GM18861 (cell line): ENCODE data around the gene MPZL1.
"Not testable (repeated sequence)": the region's sequence is repeated elsewhere in the genome, so short reads cannot be mapped to it uniquely, and the experiment has no call there.

Experiments used
- ATAC-seq: cut with Tn5 transposase; IDR thresholded peaks from one replicate; pipeline ENCODE4 v1.9.1; 2021; ENCODE audit not compliant: unreplicated experiment

MPZL1 gene

DNA sequence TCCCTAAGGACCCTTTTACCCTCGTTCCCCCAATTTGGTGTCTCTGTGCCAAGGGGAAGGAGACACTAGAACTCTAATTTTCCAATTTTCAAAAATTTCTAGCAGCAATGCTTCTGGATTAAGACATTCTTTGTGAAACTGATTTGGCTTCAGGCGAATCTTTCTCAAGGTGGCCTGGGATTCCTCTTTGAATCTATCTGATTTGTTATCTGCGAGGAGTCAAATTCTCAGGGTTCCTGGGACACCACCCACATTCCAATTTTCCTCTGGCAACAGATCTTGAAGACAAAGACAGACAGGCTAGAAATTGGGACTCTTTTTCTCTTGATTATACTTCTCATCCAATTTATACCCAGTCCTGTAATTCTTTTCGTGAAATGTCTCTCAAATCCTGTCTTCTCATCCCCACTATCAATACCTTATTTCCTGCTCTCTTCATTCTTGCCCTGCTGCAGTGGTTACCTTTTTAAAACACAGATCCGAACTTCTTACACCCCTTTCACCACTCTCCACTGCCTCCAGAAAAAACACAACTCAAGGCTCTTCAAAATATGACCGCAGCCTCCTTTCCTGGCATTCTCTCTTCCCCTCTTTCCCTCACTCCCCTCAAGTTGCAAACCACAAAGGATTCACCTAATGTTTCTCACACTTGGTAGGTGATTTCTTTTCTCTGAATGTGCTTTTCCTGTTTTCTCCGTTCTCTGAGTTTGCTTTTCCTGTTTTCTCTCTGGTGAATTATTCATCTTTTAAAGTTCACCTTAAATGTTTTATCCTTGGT, 2.7 kb upstream of the MPZL1 start:
- no peak for ATAC-seq

DNA sequence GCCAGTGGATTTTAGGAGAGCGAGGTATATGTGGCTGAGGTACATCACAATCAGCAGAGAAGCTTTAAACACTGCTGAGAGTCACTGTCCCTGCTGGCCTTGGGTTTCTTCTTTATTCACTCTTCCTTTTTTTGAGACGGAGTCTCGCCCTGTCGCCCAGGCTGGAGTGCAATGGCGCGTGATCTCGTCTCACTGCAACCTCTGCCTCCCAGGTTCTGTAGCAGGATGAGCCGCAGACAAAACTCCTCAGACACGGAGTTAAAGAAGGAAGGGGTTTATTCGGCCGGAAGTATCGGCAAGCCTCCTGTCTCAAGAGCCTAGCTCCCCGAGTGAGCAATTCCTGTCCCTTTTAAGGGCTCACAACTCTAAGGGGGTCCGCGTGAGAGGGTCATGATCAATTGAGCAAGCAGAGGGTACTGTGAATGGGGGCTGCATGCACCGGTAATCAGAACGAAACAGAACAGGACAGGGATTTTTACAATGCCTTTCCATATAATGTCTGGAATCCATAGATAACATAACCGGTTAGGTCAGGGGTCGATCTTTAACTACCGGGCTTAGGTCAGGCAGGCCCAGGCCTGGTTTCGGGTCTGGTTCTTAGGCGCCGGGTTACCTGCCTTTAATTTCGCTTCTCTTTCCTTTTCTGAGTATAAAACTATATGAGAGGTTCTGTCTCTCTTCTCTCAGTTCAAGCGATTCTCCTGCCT, 1.9 kb upstream of the MPZL1 start:
- ATAC-seq, result not testable (repeated sequence)

- ATAC-seq, result no peak
Observed at GRCh38 chr1:167720965-167721616, 691 bp upstream of the MPZL1 start.

DNA sequence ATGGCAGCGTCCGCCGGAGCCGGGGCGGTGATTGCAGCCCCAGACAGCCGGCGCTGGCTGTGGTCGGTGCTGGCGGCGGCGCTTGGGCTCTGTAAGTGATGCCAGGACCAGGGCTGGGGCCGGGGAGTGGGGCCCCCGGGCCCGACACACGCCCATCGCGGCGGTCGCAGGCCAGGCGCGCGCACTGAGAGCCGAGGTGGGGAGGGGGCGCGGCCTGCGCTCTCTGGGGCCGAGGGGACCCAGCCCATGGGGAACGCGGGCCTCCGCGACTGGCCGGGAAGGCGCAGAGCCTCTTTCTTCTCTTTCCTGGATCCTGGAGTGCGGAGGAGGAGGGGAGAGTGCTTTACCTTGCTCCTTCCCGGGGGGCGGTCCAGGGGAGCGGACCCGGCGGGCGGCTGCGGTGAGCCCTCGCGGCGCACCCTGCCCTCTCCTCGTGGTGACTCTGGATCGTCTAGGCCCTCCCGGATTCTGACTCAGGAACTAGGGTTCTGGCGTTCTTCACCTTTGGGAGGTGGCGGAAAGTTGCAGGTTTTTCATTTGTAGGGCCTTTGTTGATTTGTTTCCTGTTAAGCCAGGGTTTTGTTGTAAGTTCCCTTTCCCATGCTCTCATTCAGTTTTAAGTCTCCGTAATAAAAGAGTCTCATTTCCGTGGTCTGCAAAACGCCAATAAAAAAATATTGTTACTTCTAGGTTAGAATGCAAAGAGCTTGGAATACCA, 529 bp downstream of the MPZL1 start:
- ATAC-seq, result no peak

- ATAC-seq, result no peak
Observed at GRCh38 chr1:167722870-167723251, 1.1 kb downstream of the MPZL1 start.

- no peak for ATAC-seq
Observed at GRCh38 chr1:167723707-167724323, 2.0 kb downstream of the MPZL1 start.

DNA sequence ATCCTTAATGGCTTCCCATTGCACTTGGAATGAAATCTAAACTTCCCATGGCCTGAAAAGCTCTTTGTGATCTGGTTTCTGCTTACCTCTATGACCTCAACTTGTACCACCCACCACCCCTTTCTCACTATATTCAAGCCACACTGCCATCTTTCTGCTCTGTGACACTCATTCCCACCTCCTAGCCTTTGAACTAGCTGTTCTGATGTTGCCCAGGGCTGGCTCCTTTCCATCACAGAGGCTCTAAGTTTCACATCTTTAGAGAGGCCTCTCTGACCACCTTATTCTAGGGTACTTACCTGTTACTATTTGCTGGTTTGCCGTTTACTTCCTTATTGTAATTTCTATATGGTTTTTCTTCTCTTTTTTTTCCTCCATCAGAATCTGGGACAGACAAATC, 4.2 kb downstream of the MPZL1 start:
- ATAC-seq, result no peak

DNA sequence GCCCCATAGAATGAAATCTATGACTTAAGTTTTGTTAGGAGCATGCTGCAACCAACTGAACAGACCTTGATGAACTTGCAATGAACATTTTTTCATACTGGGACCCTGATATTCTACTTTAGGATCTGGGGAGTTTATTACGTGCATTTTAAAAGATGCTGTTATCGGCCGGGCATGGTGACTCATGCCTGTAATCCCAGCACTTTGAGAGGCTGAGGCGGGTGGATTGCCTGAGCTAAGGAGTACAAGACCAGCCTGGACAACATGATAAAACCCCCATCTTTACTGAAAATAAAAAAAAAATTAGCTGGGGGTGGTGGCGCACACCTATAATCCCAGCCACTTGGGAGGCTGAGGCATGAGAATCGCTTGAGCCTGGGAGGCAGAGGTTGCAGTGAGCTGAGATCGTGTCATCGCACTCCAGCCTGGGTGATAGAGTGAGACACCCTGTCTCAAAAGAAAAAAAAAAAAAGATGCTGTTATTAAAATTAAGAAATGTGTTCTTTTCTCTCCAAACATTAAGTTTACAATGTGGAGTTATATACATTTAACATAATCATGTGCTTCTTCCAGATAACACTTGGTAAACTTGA, 7.1 kb downstream of the MPZL1 start:
- ATAC-seq, result no peak

GRCh38 chr1:167734227-167734626, 12.4 kb downstream of the MPZL1 start:
- ATAC-seq, result no peak

DNA sequence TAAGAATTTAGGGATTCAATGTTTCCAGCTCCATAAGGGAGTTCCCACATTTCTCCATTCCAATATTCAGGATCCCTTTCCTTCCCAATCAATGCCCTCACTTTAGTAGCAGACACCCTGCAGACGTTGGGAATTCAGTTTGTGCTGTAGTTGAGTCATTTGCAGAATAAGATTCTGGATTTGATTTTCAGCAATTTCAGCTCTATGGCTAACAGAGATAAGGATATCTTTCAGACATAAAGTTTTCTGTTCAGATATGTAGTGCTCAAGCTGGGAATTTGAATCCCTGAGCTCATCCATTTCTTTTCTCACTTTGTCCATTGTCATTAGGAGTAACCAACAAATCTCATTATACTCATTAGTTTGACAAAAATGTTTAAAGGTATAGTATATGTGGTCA, 13.1 kb downstream of the MPZL1 start:
- no peak for ATAC-seq

DNA sequence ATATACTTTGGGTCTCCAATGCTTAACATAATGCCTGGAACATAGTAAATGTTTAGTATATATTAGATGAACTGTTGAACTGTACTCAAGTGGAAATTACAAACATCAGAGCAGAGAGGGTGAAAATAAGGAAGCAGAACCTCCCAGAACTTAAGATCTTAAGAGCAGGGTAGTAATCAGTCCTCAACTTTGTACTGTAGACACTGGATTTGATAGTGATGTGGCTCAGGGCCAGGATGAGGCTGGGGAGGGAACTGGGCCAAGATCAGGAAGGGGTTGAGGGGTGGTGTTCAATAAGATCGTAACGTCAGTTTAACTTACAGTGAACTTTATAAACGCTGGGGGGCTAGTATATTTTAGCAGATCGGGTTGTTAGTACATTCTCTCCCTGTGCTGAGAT, 15.4 kb downstream of the MPZL1 start:
- ATAC-seq, result no peak

- ATAC-seq, result no peak
Observed at GRCh38 chr1:167738158-167738557, 16.4 kb downstream of the MPZL1 start.

DNA sequence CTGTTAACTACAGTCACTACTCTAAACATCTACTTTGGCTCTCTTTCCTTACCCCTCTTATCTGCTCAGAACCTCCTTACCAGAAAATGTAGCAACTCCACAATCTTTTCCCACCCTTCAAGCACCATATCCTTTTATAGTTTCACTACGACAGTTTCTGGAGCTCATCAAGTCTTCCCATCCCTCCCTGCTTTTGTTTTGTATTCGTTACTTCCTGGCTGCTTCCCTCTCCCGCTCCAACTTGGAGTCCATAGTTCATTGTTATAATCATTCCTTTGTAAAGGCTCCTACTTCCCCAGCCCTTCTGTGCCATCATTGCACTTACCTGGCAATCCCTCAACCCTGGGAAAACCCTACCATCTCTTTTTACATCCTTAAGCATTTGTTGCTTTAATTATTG, 18.0 kb downstream of the MPZL1 start:
- ATAC-seq, result no peak

- ATAC-seq, result not testable (repeated sequence)
Observed at GRCh38 chr1:167741103-167741502, 19.3 kb downstream of the MPZL1 start.

GRCh38 chr1:167742392-167743057, 20.7 kb downstream of the MPZL1 start:
- not testable (repeated sequence) for ATAC-seq

- no peak for ATAC-seq
Observed at GRCh38 chr1:167744901-167745300, 23.1 kb downstream of the MPZL1 start.

GRCh38 chr1:167746013-167746672, 24.4 kb downstream of the MPZL1 start:
- no peak for ATAC-seq

DNA sequence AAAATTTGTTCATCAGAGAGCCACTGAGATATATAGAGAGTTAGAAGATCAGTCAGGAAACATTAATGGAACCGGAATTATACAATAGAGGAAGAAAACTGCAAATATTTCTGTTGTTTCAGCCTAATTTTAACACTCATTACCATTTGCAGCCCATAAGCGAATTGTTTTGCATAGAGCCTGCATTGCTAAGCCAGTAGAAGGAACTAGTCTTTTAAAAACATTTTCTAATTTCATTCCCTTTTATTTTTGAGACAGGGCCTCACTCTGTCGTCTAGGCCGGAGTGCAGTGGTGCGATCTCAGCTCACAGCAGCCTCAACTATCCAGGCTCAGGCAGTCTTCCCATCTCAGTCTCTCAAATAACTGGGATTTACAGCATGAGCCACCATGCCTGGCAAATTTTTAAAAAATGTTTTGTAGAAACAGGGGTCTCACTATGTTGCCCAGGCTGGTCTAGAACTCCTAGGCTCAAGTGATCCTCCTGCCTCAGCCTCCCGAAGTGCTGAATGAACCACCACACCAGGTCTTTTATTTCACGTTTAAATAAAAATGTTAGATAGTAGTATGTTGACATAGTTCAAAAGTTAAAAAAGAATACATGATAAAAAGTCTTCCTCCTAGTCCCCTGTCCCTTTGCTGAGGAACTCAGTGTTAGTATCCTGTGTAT, 25.3 kb downstream of the MPZL1 start:
- no peak for ATAC-seq

- no peak for ATAC-seq
Observed at GRCh38 chr1:167747988-167748387, 26.2 kb downstream of the MPZL1 start.
